ENCODE measurements around the gene HOXC5.

HOXC5 gene

DNA sequence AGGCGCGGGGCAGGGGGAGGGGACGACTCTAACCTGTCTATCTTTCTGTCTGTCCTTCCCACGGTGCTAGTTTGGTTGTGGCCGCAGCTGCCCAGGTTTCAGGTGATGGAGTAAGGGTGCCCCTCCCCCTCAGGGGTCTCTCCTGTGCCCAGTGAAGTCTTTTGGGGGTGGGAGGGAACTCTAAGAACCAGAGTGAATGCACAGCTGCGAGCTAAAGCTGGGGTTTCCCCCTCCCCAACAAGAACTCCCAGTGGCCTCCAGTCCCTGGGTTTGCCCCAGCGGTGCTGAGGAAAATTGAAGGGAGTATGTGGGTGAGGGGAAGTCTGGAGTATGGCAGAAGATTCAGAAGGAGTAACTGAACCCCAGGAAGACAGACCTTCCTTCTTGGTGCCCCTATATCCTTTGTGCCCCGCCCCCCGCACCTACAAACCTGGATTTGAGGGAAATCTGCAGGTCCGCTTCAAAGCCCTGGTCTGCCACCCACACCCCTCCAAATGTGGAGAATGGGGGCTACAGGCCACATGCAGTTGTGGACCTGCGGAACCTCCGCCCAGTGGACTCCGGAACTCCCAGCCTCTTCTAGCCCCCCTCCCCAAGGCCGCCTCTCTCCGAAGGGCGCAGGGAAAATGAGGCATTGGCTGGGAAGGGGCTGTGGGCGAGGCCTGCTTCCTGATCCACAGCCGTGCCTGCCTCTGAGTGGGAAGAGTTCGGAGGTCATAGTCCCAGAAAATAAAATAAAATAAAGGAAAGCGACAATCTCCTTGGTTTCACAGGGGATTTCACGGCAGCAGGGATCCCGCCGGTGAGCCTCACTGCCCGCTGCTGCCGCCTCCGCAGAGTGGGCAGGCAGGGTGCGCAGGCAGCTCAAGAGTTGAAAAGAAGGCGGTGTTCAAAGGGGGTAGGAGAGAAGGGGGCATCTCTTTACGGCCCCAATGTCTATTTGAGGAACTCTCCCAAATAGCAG lies 36.3 kb upstream of the HOXC5 start:
- DNase-seq = no peak

DNA sequence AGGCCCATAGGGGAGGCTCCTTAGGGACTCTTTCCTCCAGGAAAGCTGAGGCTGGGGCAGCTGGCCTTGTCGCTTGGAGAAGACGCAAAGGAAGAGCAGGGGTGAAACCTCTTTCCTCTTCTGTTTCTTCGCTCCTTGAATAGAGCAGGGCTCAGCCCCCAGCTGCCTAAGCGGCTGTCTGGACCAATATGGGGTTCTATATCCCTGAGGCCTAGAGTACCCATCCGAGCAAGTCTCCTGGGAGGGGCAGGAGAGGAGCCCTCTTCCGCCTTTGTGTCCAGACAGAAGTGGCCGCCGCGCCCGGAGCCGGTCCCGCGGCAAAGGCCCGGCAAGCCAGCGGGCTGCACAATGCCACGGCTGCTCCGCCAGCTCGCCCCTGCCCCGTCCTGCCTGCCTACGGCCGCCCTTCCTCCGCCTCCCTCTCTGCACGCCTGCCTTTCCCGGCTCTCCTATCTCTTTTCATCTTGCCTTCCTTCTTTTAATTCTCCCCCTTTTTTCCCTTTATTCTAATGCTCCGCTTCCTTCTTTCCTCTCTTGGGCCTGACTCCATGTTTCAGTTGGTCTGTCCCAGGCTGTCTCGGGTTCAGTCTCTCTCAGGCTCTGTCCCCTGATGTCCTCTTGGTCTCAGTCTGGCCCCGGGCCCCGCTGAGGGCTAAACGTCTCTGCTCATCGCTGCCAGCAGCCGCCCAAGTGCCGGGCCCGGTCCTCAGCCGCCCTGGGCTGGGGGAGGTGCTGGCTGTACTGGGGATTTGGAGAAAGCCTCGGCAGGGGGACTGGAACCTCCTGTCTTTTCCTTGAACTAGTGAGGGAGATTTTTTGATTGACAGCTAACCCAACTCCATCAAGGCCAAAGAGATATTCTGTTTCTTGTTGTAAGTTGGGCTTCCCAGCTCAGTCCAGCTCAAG lies 35.4 kb upstream of the HOXC5 start:
- no peak for DNase-seq

DNA sequence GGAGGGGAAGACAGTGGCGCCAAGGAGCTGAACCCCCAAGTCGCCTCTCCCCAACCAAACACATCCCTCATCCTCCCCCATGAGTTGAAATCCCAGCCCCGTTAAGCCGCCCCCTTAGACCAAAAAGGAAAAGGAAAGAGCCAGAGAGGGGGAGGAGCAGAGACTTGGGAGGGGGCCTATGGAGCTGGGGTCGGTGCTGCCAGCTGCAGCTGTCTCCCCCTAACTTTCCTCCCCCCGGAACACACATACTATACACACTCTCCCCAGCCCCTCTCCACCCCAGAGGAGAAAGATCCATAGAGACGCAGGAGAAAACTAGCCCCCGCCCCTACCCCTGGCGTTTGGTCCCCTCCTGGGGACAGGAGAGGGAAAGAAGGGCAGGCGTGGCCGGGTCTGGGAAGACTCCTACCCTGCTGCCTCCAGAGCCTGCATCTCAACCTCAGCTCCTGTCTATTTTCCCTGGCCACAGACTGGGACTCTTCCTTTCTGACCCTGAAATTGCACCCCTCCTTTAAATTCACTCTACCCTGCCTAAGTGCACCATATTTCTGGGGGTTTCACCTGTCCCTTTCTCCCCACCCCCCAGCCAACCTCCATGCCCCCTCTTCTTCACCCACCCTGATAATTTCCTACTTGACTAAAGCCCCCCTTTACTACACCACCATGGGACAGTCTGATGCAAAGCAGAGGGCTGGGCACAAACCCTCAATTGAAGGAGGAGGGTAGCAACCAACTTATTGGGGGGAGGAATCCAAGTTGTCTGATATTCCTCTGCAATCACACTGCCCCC lies 34.5 kb upstream of the HOXC5 start:
- no peak for DNase-seq

DNA sequence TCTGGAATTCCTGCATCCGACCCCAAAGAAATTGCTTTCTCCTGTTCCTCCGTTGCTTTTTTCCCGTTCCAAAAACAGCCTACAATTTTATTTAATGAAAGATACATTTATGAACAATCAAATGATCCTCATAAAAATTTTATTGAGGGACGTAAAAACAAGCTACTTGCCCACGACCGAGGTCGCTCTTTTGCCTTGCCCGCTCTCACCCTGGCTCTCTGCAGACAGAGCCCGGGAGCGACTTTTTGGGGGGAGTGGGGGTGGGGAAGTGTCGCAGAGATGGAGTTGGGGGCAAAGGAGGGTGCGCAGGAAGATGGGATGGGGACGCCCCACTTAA lies 34.0 kb upstream of the HOXC5 start:
- DNase-seq = no peak

DNA sequence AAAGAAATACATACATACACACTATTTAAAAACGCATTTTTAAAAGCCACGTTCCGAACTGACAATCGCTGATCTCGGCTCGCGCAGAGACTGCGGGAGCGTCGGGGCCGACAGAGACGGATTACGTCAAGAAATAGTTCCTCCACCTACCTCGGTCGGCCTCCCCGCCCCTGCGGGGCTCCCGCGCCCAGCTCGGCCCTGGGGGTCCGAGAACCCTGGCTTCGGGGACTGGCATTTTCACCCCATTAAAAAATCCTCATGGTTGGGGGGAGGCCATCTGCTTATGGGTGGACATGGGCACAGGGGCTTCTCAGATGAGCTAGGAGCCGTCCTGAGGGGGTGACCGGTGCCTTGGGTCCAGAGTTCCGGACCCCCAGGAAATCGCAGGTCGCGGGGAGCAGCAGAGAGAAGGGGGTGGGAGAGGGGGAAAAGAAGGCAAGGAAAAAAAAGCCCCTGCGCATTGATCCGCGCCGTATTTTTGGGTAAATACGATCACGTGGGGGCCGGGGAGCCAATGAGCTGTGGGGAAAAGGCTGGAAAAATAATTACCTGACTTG lies 33.2 kb upstream of the HOXC5 start:
- peak in 1 of 5 experiments; percentile 58 for DNase-seq

DNA sequence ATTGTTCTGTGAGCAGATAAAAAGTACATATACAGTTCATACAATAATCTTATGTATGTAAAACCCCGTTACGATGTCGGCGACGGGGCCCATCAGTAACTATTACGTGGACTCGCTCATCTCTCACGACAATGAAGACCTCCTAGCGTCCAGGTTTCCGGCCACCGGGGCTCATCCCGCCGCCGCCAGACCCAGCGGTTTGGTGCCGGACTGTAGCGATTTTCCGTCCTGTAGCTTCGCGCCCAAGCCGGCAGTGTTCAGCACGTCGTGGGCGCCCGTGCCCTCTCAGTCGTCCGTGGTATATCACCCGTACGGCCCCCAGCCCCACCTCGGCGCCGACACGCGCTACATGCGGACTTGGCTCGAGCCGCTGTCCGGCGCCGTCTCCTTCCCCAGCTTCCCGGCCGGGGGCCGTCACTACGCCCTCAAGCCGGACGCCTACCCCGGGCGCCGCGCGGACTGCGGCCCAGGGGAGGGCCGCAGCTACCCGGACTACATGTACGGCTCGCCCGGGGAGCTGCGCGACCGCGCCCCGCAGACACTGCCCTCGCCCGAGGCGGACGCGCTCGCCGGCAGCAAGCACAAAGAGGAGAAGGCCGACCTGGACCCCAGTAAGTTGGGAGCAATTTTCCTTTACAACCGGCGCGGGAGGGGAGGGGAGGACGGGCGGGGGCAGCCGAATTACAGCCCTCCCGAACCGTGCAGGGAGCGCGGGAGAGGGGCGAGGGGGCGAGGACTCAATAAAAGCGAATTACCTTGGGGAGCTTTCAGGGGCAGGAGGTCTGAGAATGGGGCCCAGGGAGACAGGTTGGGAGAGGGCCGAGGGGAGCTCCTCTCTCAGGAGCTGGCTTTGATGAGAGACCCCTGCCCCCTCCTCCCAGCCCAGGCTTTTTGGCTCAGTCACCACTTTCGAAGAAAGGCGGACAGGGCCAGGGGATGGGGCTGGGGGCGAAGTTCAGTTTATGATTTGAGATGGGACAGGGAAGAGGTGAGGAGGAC lies 32.4 kb upstream of the HOXC5 start, which contains the start of gene HOXC9:
TSS of gene HOXC9 (plus strand) at position 46 of the 999 bp plus-strand sequence. CDS start at position 74, 28 bp downstream.
- DNase-seq = no peak

DNA sequence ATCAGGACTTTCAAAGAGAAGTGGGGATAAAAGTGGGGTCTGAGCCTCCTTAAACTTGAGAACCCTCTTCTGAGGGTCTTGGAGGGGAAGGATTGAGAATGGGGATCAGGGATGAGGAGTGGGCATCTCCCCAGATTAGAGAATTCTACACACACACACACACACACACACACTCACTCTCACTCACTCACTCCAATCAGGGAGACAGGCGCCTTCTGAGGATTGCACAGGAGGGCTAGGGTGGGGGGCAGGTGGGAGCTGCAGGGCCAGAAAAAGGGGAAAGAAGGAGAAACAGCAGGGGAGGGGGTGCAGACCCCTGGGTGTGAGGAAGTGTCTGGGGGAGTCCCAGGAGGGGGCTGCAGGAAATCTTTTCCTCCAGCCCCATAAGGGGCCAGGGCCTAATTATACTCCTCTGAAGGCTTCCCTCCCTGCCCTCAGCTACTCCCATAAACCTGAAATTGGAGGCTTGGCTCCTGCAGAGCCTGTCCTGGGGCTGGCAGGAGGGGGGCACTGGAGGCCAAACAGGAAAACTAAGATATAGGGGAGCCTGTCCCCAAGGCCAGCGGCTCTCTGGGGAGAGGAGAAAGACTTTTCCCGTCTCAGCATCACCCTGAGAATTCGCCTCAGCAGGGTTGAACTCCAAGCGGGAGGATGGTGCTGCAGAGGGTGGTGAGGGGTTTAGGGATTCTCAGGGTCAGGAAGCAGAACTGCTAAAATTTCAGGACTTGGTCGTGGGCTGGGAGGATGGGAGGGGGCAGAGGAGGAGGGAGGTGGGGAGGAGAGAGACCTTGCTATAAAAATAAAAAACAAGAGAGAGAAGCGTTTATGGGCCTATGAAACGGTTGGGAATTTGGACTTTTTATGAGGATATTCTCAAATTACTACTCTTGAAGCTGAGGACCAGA lies 31.3 kb upstream of the HOXC5 start:
- DNase-seq = no peak

DNA sequence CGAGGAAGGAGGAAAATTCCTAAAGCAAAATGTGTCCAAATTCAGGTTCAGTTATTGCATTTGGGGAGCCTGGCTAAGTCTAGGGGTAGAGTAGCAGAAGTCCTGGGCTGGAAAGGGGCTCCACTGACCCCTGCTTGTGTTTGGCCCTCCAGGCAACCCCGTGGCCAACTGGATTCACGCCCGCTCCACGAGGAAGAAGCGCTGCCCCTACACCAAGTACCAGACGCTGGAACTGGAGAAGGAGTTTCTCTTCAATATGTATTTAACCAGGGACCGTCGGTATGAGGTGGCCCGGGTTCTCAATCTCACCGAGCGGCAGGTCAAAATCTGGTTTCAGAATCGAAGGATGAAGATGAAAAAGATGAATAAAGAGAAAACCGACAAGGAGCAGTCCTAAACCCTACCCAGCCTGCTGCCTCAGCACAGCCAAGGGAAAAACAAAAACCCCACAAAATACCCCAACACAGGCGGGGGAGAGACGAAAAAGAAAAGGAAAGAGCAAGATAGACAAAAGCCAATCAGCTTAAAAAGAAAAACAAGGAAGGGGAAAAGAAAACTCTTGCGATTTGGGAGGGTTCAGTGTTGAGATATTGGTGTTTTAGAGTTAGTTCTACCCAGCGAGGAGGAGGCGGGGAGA lies 30.5 kb upstream of the HOXC5 start:
- no peak for DNase-seq

DNA sequence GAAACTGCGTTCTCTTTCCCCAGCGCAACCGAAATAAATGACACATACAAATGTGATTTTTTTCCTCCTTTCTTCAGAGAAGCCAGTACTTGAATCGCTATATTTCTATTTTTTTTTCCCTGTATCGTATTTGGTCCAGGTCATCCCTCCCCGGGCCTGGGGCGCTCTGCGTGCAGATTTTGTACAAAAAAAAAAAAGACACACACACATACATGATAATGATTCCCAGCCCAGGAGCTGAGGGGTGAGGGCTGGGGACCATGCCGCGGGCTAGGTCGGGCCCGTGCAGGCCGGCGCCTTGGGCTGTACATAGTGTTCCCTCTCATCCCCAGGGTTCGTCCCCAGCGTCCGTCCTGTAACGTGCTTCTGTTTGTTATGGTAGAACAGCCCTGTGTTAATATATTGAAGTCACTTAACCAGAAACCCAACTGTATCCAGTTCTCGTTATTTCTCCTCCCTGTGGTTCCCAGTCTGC lies 29.9 kb upstream of the HOXC5 start:
- DNase-seq = no peak

DNA sequence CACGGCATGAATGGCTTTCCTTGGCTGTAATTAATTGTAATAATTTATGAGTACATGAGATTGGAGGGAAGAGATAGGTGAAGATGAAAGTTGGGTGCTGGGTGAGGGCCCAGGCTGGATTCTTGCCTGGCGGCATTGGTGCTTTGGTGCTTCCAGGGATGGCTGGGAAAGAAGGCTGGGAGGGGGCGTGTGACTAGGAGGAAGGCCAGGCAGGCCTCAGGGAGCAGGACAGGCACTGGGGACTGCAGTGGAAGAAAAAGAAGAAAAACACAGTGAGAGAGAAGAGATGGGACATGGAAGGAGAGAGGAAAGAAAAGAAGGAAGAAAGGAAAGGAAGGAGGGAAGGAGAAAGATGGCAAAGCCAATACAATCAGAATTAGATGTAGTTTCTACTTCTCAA lies 29.2 kb upstream of the HOXC5 start:
- no peak for DNase-seq

DNA sequence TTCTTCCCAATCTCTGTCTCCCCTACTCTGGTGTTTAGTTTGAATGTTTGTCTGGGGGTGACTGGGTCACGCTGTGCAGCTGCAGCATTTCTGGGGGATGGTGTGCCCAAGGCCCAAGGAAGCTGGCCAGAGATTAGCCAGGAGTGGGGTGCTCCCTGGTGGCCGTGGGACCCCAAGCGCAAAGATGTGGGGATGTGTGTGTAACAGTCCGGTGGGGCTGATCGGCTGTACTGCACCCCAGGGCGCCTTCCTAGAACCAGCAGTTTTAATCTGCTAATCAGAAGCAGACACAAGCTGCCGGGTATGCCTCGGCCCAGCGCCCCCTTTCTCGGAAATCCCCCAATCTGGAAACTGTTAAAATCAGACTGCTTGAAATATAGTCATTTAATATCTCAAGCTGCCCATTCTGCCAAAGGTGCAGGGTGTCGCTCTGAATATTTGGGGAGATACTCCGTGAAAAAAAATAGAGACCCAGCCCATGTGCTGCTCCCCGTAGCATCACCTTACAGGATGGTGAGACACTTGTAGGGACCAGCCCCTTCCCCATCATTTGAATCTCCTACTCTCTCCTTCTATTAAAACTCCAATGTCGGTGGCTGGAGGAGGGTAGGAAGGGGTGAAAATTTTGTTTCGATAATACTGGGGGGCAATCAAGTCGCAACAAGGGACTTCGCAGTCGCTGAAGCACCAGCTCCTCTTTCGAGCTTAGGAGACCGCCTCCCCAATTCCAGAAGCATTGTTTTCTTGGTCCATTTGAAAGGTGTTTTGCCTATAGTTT lies 28.6 kb upstream of the HOXC5 start:
- no peak for DNase-seq

DNA sequence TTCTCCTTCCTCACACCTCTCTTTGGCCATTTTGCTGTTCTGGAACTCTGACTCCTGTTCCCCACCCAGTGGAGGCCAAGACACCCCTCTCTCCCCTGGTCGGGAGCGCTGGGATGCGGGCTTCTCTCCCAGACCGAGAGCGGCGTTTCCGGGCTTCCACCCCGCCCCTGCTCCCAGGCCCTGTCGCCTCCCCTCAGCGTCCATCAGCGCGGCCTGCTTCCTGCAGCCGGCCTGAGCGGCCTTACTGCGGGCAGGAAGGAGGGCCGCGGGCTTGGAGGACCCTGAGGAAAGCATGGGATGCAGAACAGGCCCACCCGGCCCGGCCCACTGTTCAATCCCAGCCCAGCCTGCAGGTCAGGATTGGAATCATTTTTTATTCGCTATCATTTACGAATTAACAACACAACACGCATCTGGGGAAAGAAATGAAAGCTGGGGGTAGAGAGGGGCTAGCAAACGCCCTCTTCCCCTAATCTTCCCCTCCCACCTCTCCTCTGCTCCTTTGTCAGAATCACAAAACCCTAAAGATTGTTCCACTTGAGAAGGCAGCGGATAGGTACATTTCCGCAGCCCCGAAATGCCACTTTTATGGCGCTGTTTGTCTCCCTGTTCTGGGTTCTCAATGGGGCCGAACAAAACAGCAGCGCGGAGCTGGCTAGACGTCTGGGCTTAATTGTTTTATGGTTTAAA lies 27.9 kb upstream of the HOXC5 start:
- DNase-seq = no peak

DNA sequence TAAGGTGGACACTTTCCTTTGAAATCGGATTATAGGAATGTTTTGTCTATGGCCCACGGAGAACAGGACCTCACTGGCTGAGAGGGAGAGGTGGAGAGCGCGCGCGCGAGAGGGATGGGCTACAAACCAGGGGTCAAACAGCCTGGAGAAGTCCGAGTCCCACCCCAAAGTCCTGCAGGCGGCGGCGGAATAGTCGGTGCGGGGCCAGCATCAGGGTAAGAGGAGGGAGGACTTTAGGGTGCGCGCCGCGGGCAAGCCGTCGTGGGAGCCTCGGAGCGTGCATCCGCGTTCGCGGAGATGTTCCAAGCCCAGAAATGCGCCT lies 27.4 kb upstream of the HOXC5 start:
- DNase-seq = no peak

DNA sequence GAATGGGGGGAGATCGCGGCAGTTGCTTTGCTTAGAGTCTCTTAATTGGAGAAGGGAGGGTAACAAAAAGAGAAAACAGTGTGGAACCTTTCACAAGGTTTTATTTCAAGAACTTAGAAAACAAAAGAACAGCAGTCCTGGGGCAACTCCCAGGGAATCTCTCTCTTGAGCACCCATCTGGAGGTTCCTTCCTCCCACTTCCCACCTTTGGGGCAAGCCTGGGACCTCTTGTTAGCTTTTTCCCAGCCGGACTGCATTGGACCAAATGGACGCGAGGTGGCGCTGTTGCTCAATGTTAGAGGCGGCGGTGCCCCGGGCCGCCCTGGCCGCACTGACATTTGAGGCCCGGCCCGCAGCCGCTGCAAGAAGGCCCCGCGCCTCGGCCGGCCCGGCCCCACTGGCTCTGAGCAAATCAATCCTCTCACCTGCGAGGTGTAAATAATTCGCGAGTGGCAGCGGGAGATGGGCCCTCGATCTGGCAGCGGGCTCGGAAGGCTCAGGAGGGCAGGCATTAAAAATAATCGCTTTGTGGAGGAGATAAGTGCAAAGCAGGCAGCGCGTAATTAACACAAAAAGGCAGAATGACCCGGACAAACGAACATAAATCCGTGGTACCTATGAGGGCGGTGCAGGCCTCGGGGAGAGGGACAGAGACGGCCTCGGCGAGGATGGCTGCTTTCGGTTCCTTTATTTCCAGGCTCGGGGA lies 26.8 kb upstream of the HOXC5 start:
- DNase-seq = peak; percentile 67 to 81 (median 76)

DNA sequence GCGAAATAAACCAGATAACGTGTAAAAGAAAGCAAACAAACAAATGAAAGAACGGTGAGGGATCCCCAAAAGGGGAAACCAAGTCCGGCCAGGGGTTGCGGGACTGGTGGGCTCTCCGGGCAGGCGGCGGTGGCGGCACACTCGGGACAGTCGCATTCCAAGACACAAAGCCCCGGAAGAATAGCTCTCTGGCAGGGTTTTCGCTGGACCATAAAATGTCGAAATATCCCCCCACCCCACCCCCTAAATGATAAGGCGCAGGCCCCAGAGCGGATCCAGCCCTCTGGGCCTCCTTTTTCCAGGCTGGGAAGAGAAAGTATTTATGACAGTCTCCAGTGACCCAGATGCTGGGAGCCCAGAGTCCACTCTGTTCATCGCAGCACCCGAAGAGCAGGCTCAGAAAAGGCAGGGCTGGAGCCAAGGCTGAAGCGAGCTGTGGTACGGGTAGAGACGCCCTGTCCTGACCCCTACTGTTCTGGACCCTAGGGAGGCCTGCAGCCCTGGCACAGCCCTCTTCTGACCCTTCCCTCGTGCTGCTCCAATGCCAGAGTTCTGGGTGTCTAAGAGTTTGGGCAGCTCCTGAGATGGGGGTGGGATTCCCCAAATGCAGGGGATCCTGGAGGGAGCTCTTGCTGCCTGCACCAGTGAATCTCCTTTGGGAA lies 26.2 kb upstream of the HOXC5 start:
- no peak for DNase-seq

DNA sequence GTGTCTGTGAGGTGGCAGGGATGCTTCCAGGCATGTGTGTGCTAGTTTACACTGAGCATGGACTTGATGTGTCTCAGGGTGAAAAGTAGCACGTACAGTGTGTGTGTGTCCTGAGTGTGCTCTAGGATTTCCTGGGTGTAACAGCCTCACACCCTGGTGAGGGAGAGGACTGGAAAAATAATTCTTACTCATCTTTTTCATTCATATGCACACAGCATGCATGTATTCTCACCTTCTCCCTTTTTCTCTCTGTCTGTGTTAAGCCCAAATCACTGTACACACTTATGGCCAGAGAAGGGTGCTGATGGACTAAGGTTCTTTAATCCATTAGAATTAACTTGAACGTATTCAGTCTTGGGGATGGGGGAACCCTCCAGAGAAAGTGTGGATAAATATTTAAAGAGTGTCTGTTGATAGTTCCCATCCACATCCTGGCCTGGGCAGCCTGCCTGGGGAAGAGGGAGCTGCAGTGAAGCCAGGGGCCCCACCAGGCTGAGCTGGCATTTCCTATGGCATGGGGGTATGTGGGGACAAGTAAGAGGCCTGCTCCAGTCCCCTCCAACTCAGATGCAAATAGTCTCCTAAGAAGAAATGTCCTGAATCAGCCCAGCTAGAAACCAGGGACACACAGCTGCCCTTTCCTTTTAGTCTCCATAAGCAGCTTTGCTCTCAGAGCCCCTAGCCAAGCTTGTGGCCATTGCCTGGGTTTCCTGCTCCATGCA lies 25.2 kb upstream of the HOXC5 start:
- DNase-seq = no peak

All from T-helper 2 cell (primary cell).